Measurements from ENCODE around the gene CHST11. TPM values are rescaled to one million over a fixed set of nuclear protein-coding genes. Genes with fewer than 3 reads are reported as not detected.

Gene CHST11
- total RNA-seq, 1 experiment from 2014 or later, result 3.8 TPM

GRCh38 chr12:104433061-104433460, 23.7 kb upstream of the CHST11 start:
- no peak for DNase-seq (ENCODE audit: low spot score)

- no peak for DNase-seq (ENCODE audit: low spot score)
Measured at GRCh38 chr12:104434129-104434528, 22.6 kb upstream of the CHST11 start.

GRCh38 chr12:104435175-104435574, 21.6 kb upstream of the CHST11 start:
- no peak for DNase-seq (ENCODE audit: low spot score)

GRCh38 chr12:104435765-104436164, 21.0 kb upstream of the CHST11 start:
- DNase-seq (ENCODE audit: low spot score), result no peak

GRCh38 chr12:104436790-104437189, 20.0 kb upstream of the CHST11 start:
- no peak for DNase-seq (ENCODE audit: low spot score)

- DNase-seq (ENCODE audit: low spot score), result no peak
Measured at GRCh38 chr12:104438134-104438533, 18.6 kb upstream of the CHST11 start.

- DNase-seq (ENCODE audit: low spot score), result no peak
Measured at GRCh38 chr12:104439137-104439536, 17.6 kb upstream of the CHST11 start.

- no peak for DNase-seq (ENCODE audit: low spot score)
Measured at GRCh38 chr12:104443008-104443407, 13.7 kb upstream of the CHST11 start.

GRCh38 chr12:104446646-104447421, 9.9 kb upstream of the CHST11 start:
- DNase-seq (ENCODE audit: low spot score), result no peak

GRCh38 chr12:104448031-104448430, 8.7 kb upstream of the CHST11 start:
- no peak for DNase-seq (ENCODE audit: low spot score)

- DNase-seq (ENCODE audit: low spot score), result no peak
Measured at GRCh38 chr12:104448451-104448850, 8.3 kb upstream of the CHST11 start.

GRCh38 chr12:104450700-104451099, 6.0 kb upstream of the CHST11 start:
- no peak for DNase-seq (ENCODE audit: low spot score)

GRCh38 chr12:104452087-104452486, 4.7 kb upstream of the CHST11 start:
- DNase-seq (ENCODE audit: low spot score), result no peak

- no peak for DNase-seq (ENCODE audit: low spot score)
Measured at GRCh38 chr12:104453133-104453532, 3.6 kb upstream of the CHST11 start.

GRCh38 chr12:104454997-104455396, 1.8 kb upstream of the CHST11 start:
- DNase-seq (ENCODE audit: low spot score), result no peak

GRCh38 chr12:104455578-104456416, 951 bp upstream of the CHST11 start:
- DNase-seq (ENCODE audit: low spot score), result no peak

- DNase-seq (ENCODE audit: low spot score), result no peak
Measured at GRCh38 chr12:104456950-104457745, 400 bp downstream of the CHST11 start.

- no peak for DNase-seq (ENCODE audit: low spot score)
Measured at GRCh38 chr12:104457746-104458693, 1.3 kb downstream of the CHST11 start.

- no peak for DNase-seq (ENCODE audit: low spot score)
Measured at GRCh38 chr12:104458694-104459367, 2.1 kb downstream of the CHST11 start.

GRCh38 chr12:104459368-104459909, 2.7 kb downstream of the CHST11 start:
- no peak for DNase-seq (ENCODE audit: low spot score)
